GM12878 (cell line): Measurements from ENCODE around the gene DPPA5. TPM values are rescaled to one million over a fixed set of nuclear protein-coding genes. Genes with fewer than 3 reads are reported as not detected.

Experiments used
- ATAC-seq: fragments of 200-7000 bp; cut with Tn5 transposase; 3 replicates; pipeline ENCODE4 v1.9.1; 2020; ENCODE audit warnings: mild to moderate bottlenecking, moderate library complexity
- BruUV-seq: library from RNA; stranded (reverse); fragments of 400-500 nt; replicated peaks from 2 replicates; lab custom pipeline; 2021; lab: Mats Ljungman, UMichigan
- CTCF ChIA-PET: fragments of 300-600 bp; sonication (Branson Sonifier 250); formaldehyde crosslinking; extraction: SDS; loops from one replicate; lab custom pipeline; 2021; ENCODE audit warnings: inconsistent platforms; lab: Yijun Ruan, JAX
- POLR2A ChIA-PET: fragments of 350-600 bp; formaldehyde crosslinking; extraction: SDS; loops from one replicate; lab custom pipeline; 2021; ENCODE audit warnings: inconsistent platforms; lab: Charles Lee
- RAD21 ChIA-PET: fragments of 300-600 bp; sonication (Branson Sonifier 250); formaldehyde crosslinking; loops from one replicate; lab custom pipeline; 2023; ENCODE audit warnings: antibody characterized with exemption; ENCODE audit not compliant: unreplicated experiment; lab: Charles Lee
- SMC1A ChIA-PET: fragments of 300-600 bp; sonication (Branson Sonifier 250); formaldehyde crosslinking; loops from one replicate; lab custom pipeline; 2023; ENCODE audit not compliant: unreplicated experiment, uncharacterized antibody; lab: Charles Lee
- DNase-seq: peaks from one replicate; pipeline ENCODE4 v3.0.0-alpha.2; 2011; ENCODE audit warnings: low read depth, low spot score
- FAIRE-seq: peaks from 3 replicates; lab custom pipeline; 2011; peaks lifted over from hg19 to GRCh38; lab: Jason Lieb, UNC
- H2AFZ ChIP-seq: 2 replicates; pipeline ENCODE4 v1.6.0; 2011; ENCODE audit warnings: low read depth, low read length, control low read depth; ENCODE audit not compliant: control insufficient read depth
- H3K27ac ChIP-seq: 2 replicates; pipeline ENCODE4 v1.5.1; 2011; ENCODE audit warnings: control low read depth; ENCODE audit not compliant: control insufficient read depth, insufficient read depth
- H3K27me3 ChIP-seq, 2 experiments: replicated peaks in 1 of 2; 2 replicates each; pipeline versions ENCODE4 v1.6.0 to v1.6.1; 2011; ENCODE audit warnings: low read length in 1 of 2; ENCODE audit not compliant: control insufficient read depth in 2 of 2, insufficient read depth in 2 of 2
- H3K36me3 ChIP-seq, 2 experiments: 2 replicates each; pipeline ENCODE4 v1.5.1; 2011; ENCODE audit warnings: low read length in 1 of 2; ENCODE audit not compliant: control insufficient read depth in 2 of 2, insufficient read depth in 2 of 2
- H3K4me1 ChIP-seq: 2 replicates; pipeline ENCODE4 v1.6.1; 2011; ENCODE audit warnings: mild to moderate bottlenecking, low read length, moderate library complexity, mixed read lengths; ENCODE audit not compliant: control insufficient read depth, insufficient read depth
- H3K4me2 ChIP-seq: 2 replicates; pipeline ENCODE4 v1.6.0; 2011; ENCODE audit warnings: control low read depth; ENCODE audit not compliant: control insufficient read depth, insufficient read depth
- H3K4me3 ChIP-seq: fragments of 200-600 bp; sonication (generic); 2 replicates; pipeline ENCODE4 v1.5.1; 2016
- H3K79me2 ChIP-seq: 2 replicates; pipeline ENCODE4 v1.6.0; 2011; ENCODE audit warnings: low read length; ENCODE audit not compliant: control insufficient read depth, insufficient read depth
- H3K9ac ChIP-seq: 2 replicates; pipeline ENCODE4 v1.8.0; 2011; ENCODE audit warnings: low read length, control low read depth, mixed read lengths; ENCODE audit not compliant: control insufficient read depth, insufficient read depth
- H3K9me3 ChIP-seq: replicated peaks from 3 replicates; pipeline ENCODE4 v1.5.1; 2011; ENCODE audit warnings: mild to moderate bottlenecking, low read length; ENCODE audit not compliant: control insufficient read depth, insufficient read depth
- H4K20me1 ChIP-seq: 2 replicates; pipeline ENCODE4 v1.6.0; 2011; ENCODE audit not compliant: control insufficient read depth, insufficient read depth
- ATF3 ChIP-seq: IDR thresholded peaks from 2 replicates; pipeline ENCODE4 v1.6.1; 2011; ENCODE audit warnings: low read depth, mild to moderate bottlenecking, low read length, moderate library complexity, borderline replicate concordance; ENCODE audit errors: extremely low read depth
- CEBPB ChIP-seq, 2 experiments: fragments of 150-350 bp in 1 of 2; IDR thresholded peaks; 2 replicates each; pipeline ENCODE4 v1.6.1; 2012 to 2014; ENCODE audit warnings: low read depth in 2 of 2, low read length in 2 of 2, borderline replicate concordance in 1 of 2, inconsistent platforms in 1 of 2
- CREM ChIP-seq: IDR thresholded peaks from 2 replicates; pipeline ENCODE4 v1.6.1; 2014; ENCODE audit warnings: antibody characterized with exemption, low read depth
- CTCF ChIP-seq, 3 experiments: IDR thresholded peaks in 2 of 3; conservative IDR thresholded peaks in 1 of 3; 2 replicates each; pipeline ENCODE4 v1.5.1; 2011; ENCODE audit warnings: low read depth in 3 of 3, low read length in 3 of 3, mild to moderate bottlenecking in 3 of 3, control low read depth in 2 of 3, moderate library complexity in 2 of 3, inconsistent platforms in 1 of 3, mixed read lengths in 1 of 3; ENCODE audit not compliant: control insufficient read depth in 2 of 3, insufficient read depth in 1 of 3; ENCODE audit errors: extremely low read depth in 1 of 3
- IRF5 ChIP-seq: fragments of 450-650 bp; IDR thresholded peaks from 2 replicates; pipeline ENCODE4 v1.6.1; 2017; ENCODE audit warnings: borderline replicate concordance
- MEF2B ChIP-seq: fragments of 450-650 bp; IDR thresholded peaks from 2 replicates; pipeline ENCODE4 v1.6.1; 2018; ENCODE audit warnings: mild to moderate bottlenecking, moderate library complexity; ENCODE audit not compliant: partially characterized antibody, poor library complexity, severe bottlenecking
- PML ChIP-seq: IDR thresholded peaks from 2 replicates; pipeline ENCODE4 v1.6.1; 2012; ENCODE audit warnings: low read length, inconsistent platforms
- SMAD1 ChIP-seq: fragments of 450-650 bp; IDR thresholded peaks from 2 replicates; pipeline ENCODE4 v1.6.1; 2018; ENCODE audit warnings: mild to moderate bottlenecking, low read depth; ENCODE audit not compliant: partially characterized antibody
- SRF ChIP-seq, 2 experiments: IDR thresholded peaks; 2 replicates each; pipeline ENCODE4 v1.6.1; 2011; ENCODE audit warnings: low read depth in 2 of 2, low read length in 2 of 2, mild to moderate bottlenecking in 1 of 2, moderate library complexity in 1 of 2
- TCF7 ChIP-seq: IDR thresholded peaks from 2 replicates; pipeline ENCODE4 v1.6.1; 2014; ENCODE audit warnings: antibody characterized with exemption, borderline replicate concordance
- ZNF217 ChIP-seq: fragments of 450-650 bp; IDR thresholded peaks from 2 replicates; pipeline ENCODE4 v1.6.1; 2017; ENCODE audit warnings: antibody characterized with exemption, mild to moderate bottlenecking
- ZNF687 ChIP-seq: fragments of 450-650 bp; IDR thresholded peaks from 2 replicates; pipeline ENCODE4 v1.6.1; 2017; ENCODE audit warnings: mild to moderate bottlenecking, moderate library complexity
- WGBS: methylation state at CpG from one replicate; pipeline ENCODE4 v1.1.6; 2016; ENCODE audit warnings: low lambda C conversion rate; ENCODE audit not compliant: insufficient replicate concordance, insufficient coverage; ENCODE audit errors: missing lambda C conversion rate; 5-methylcytosine and 5-hydroxymethylcytosine counted together
- in situ Hi-C: fragments of 300-500 bp; cut with MboI; formaldehyde crosslinking; loops from 9 replicates; pipeline ENCODE4 v1.14.3; 2018; ENCODE audit warnings: mixed read lengths
- intact Hi-C: fragments of 100-400 bp; cut with micrococcal nuclease; formaldehyde crosslinking; loops from one replicate; pipeline ENCODE4 v1.14.2; 2022; ENCODE audit not compliant: unreplicated experiment
- polyA plus RNA-seq, 11 experiments: library from polyadenylated mRNA; depleted of rRNA in 4 of 11; unstranded in 6 of 11; stranded (reverse) in 5 of 11; fragments of >200 nt; fragmentation: Nextera tagmentation in 4 of 11; fragmentation: Illumina TruSeq in 1 of 11; extraction: Ambion mirVana in 4 of 11; extraction: Trizol in 1 of 11; gene quantifications; 1 replicate in 1 of 11; 2 replicates in 10 of 11; pipeline versions ENCODE4 v1.2.1 to v1.2.3, GENCODE V29; 2011 to 2016; ENCODE audit warnings: inconsistent platforms in 2 of 11, missing spikeins in 2 of 11, low read depth in 1 of 11
- total RNA-seq, 4 experiments: library from RNA; depleted of rRNA in 3 of 4; stranded (reverse); fragments of >200 nt in 3 of 4; fragmentation: Illumina TruSeq in 1 of 4; extraction: Trizol in 1 of 4; gene quantifications; 2 replicates each; pipeline versions ENCODE4 v1.2.1 to v1.2.3, GENCODE V29; 2013 to 2021

Gene DPPA5
- total and polyA plus RNA-seq, 10 of the 15 experiments (the other 5 are each of a cell fraction or from before 2014, with no cell fraction given) = not detected

GRCh38 chr6:73367761-73368355 is 13.8 kb upstream of the DPPA5 start (continued):
- no peak for TF ChIP-seq IRF5
- no peak for TF ChIP-seq ATF3
- TF ChIP-seq PML = no peak
- no peak for TF ChIP-seq CEBPB (IDR thresholded peaks at IDR 0.05; ENCODE audit: borderline replicate concordance in 1 of 2, low read depth in 2 of 2, low read length in 2 of 2)

GRCh38 chr6:73364549-73364948 is 10.5 kb upstream of the DPPA5 start:
- ChIA-PET CTCF (interaction anchor here (0.7 kb wide), 1 partner anchor 34 kb away, joined by 3 read pairs; no protein-coding TSS in a partner anchor), SMC1A (no interaction called here), RAD21 (no interaction called here), POLR2A (no interaction called here)
- 55% methylated on average over 9 of the region's 9 CpGs for WGBS
- Histone ChIP-seq H3K9ac (no peak overlapping the region), H4K20me1 (no peaks in the 10 kb centered on the region), H3K36me3 (no peaks in the 10 kb centered on the region), H3K4me1 (no peaks in the 10 kb centered on the region), H3K79me2 (no peaks in the 10 kb centered on the region), H3K4me2 (no peak overlapping the region), H3K27ac (no peak overlapping the region), H3K27me3 (0 out of 4 replicates have a peak, but pooled peaks cover 0 to 3% of the 10 kb centered on the region in 2 experiments), H3K4me3 (no peak overlapping the region), H2AFZ (no peak overlapping the region), H3K9me3 (no peaks in the 10 kb centered on the region)
- TF ChIP-seq SRF (IDR thresholded peaks at IDR 0.05; ENCODE audit: low read depth in 2 of 2, low read length in 2 of 2) (no peak), MEF2B (no peak), ZNF217 (no peak), TCF7 (no peak), CREM (no peak), SMAD1 (no peak), ZNF687 (no peak), CTCF (IDR thresholded peaks at IDR 0.05 in 2 of 3, conservative IDR thresholded peaks at IDR 0.05 in 1 of 3; ENCODE audit: control insufficient read depth in 2 of 3, extremely low read depth in 1 of 3, insufficient read depth in 1 of 3, low read depth in 3 of 3, low read length in 3 of 3) (no peak), IRF5 (no peak)
- FAIRE-seq = no peak
- no peak for ATAC-seq
- in situ Hi-C loops (no loop called here), intact Hi-C loops (no loop called here)
- BruUV-seq = no TSS peak
- no peak for DNase-seq
